ENCODE measurements around the gene PLEKHA7.

The PLEKHA7 gene

GRCh38 chr11:16759857-16760508 is 254.2 kb downstream of the PLEKHA7 start (continued):
- TF ChIP-seq, protein P1, sequence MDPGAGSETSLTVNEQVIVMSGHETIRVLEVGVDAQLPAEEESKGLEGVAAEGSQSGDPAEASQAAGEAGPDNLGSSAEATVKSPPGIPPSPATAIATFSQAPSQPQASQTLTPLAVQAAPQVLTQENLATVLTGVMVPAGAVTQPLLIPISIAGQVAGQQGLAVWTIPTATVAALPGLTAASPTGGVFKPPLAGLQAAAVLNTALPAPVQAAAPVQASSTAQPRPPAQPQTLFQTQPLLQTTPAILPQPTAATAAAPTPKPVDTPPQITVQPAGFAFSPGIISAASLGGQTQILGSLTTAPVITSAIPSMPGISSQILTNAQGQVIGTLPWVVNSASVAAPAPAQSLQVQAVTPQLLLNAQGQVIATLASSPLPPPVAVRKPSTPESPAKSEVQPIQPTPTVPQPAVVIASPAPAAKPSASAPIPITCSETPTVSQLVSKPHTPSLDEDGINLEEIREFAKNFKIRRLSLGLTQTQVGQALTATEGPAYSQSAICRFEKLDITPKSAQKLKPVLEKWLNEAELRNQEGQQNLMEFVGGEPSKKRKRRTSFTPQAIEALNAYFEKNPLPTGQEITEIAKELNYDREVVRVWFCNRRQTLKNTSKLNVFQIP (CRISPR knock-in tag; IDR thresholded peaks at IDR 0.05; ENCODE audit: borderline replicate concordance, low read depth), result no peak
- no peak for TF ChIP-seq TOX (CRISPR knock-in tag; IDR thresholded peaks at IDR 0.05; ENCODE audit: borderline replicate concordance)
- TF ChIP-seq ESRRG (CRISPR knock-in tag; IDR thresholded peaks at IDR 0.05), result no peak
- TF ChIP-seq SNAI2 (CRISPR knock-in tag; IDR thresholded peaks at IDR 0.05), result no peak
- TF ChIP-seq ZFP3 (CRISPR knock-in tag; IDR thresholded peaks at IDR 0.05), result no peak
- TF ChIP-seq RARB (CRISPR knock-in tag; IDR thresholded peaks at IDR 0.05), result no peak

DNA sequence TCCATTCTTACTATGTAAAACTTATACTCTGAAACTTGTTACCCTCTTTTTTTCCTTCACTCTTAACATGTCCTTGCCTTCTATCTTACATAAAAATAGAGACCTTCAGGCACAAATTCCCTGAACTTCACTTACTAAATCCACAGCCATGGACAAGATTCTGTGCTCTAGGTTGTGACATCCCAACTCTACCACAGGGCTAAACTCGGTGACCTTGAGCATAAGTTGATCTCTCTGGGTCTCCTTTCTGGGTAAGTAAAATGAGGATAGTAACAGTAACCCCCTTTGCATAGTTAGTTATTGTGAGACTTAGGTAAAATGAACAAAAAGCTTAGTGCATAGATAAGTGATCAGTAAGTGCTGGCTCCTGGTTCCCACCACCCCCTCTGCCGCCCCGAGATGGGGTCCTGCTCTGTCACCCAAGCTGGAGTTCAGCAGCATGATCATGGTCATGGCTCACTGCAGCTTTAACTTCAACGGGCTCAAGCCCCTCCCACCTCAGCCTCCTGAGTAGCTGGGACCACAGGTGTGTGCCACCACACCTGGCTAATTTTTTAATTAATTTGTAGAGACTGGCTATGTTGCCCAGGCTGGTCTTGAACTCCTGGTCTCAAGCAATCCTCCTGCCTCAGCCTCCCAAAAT is 255.7 kb downstream of the PLEKHA7 start:
- TF ChIP-seq ZNF8 (CRISPR knock-in tag; IDR thresholded peaks at IDR 0.05) (no peak), BACH2 (CRISPR knock-in tag; IDR thresholded peaks at IDR 0.05; ENCODE audit: borderline replicate concordance) (no peak), ZFP3 (CRISPR knock-in tag; IDR thresholded peaks at IDR 0.05) (no peak), PPARA (CRISPR knock-in tag; IDR thresholded peaks at IDR 0.05; ENCODE audit: borderline replicate concordance) (no peak), TOX (CRISPR knock-in tag; IDR thresholded peaks at IDR 0.05; ENCODE audit: borderline replicate concordance) (no peak), PATZ1 (CRISPR knock-in tag; IDR thresholded peaks at IDR 0.05; ENCODE audit: borderline replicate concordance) (no peak), ISL1 (CRISPR knock-in tag; IDR thresholded peaks at IDR 0.05) (no peak), CSDC2 (CRISPR knock-in tag; IDR thresholded peaks at IDR 0.05) (no peak), RARB (CRISPR knock-in tag; IDR thresholded peaks at IDR 0.05) (no peak), ZFP30 (CRISPR knock-in tag; IDR thresholded peaks at IDR 0.05) (no peak), TCF4 (CRISPR knock-in tag; IDR thresholded peaks at IDR 0.05; ENCODE audit: borderline replicate concordance) (no peak), ZC3H10 (CRISPR knock-in tag; IDR thresholded peaks at IDR 0.05) (no peak), TSHZ2 (CRISPR knock-in tag; IDR thresholded peaks at IDR 0.05) (no peak), GLIS3 (CRISPR knock-in tag; IDR thresholded peaks at IDR 0.05) (no peak)
- TF ChIP-seq, protein P2, sequence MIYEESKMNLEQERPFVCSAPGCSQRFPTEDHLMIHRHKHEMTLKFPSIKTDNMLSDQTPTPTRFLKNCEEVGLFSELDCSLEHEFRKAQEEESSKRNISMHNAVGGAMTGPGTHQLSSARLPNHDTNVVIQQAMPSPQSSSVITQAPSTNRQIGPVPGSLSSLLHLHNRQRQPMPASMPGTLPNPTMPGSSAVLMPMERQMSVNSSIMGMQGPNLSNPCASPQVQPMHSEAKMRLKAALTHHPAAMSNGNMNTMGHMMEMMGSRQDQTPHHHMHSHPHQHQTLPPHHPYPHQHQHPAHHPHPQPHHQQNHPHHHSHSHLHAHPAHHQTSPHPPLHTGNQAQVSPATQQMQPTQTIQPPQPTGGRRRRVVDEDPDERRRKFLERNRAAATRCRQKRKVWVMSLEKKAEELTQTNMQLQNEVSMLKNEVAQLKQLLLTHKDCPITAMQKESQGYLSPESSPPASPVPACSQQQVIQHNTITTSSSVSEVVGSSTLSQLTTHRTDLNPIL (CRISPR knock-in tag; IDR thresholded peaks at IDR 0.05; ENCODE audit: low read depth), result no peak
- TF ChIP-seq, protein P1 (CRISPR knock-in tag; IDR thresholded peaks at IDR 0.05; ENCODE audit: borderline replicate concordance, low read depth), result no peak
- ATAC-seq, result no peak

DNA sequence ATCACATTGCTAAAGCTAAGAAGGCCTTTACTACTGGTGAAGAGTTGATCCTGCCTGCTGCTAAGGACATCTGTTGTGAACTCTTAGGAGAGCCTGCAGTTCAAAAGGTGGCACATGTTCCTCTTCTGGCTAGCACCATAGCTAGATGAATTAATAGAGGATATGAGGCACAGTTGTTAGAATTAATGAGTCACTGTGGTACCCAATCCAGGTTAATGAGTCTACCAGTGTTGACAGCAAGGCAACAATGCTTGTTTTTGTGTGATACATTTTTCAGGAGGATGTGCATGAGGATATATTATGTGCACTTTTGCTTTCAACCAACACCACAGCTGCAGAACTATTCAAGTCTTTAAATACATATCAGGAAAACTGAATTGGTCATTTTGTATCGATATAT is 263.8 kb downstream of the PLEKHA7 start:
- ATAC-seq, result no peak
- TF ChIP-seq ZNF8 (CRISPR knock-in tag; IDR thresholded peaks at IDR 0.05), result no peak
- no peak for TF ChIP-seq PPARA (CRISPR knock-in tag; IDR thresholded peaks at IDR 0.05; ENCODE audit: borderline replicate concordance)
- TF ChIP-seq ZNF565 (CRISPR knock-in tag; conservative IDR thresholded peaks at IDR 0.05; ENCODE audit: low read depth), result no peak
- no peak for TF ChIP-seq ARNTL (CRISPR knock-in tag; IDR thresholded peaks at IDR 0.05; ENCODE audit: borderline replicate concordance, low read depth)
- TF ChIP-seq GLIS3 (CRISPR knock-in tag; IDR thresholded peaks at IDR 0.05), result no peak
- TF ChIP-seq, protein P3, sequence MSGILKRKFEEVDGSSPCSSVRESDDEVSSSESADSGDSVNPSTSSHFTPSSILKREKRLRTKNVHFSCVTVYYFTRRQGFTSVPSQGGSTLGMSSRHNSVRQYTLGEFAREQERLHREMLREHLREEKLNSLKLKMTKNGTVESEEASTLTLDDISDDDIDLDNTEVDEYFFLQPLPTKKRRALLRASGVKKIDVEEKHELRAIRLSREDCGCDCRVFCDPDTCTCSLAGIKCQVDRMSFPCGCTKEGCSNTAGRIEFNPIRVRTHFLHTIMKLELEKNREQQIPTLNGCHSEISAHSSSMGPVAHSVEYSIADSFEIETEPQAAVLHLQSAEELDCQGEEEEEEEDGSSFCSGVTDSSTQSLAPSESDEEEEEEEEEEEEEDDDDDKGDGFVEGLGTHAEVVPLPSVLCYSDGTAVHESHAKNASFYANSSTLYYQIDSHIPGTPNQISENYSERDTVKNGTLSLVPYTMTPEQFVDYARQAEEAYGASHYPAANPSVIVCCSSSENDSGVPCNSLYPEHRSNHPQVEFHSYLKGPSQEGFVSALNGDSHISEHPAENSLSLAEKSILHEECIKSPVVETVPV (CRISPR knock-in tag; IDR thresholded peaks at IDR 0.05), result no peak
- no peak for TF ChIP-seq TCF4 (CRISPR knock-in tag; IDR thresholded peaks at IDR 0.05; ENCODE audit: borderline replicate concordance)
- no peak for TF ChIP-seq BACH2 (CRISPR knock-in tag; IDR thresholded peaks at IDR 0.05; ENCODE audit: borderline replicate concordance)
- no peak for TF ChIP-seq ZC3H10 (CRISPR knock-in tag; IDR thresholded peaks at IDR 0.05)
- TF ChIP-seq TSHZ2 (CRISPR knock-in tag; IDR thresholded peaks at IDR 0.05), result no peak
- no peak for TF ChIP-seq SNAI2 (CRISPR knock-in tag; IDR thresholded peaks at IDR 0.05)
- no peak for TF ChIP-seq ISL1 (CRISPR knock-in tag; IDR thresholded peaks at IDR 0.05)
- TF ChIP-seq ESRRG (CRISPR knock-in tag; IDR thresholded peaks at IDR 0.05), result no peak
- no peak for TF ChIP-seq ZNF70 (CRISPR knock-in tag; IDR thresholded peaks at IDR 0.05)
- no peak for TF ChIP-seq TOX (CRISPR knock-in tag; IDR thresholded peaks at IDR 0.05; ENCODE audit: borderline replicate concordance)

Data from SK-N-SH treated with all-trans-retinoic acid at 6 μM for 48 hours (cell line).